ENCODE measurements around the gene CYTH1. TPM values are rescaled to one million over a fixed set of nuclear protein-coding genes. Genes with fewer than 3 reads are reported as not detected.

Gene CYTH1
- total and polyA plus RNA-seq, 2 donors (not counting 1 experiment from before 2014, with no cell fraction given), result 255 to 353 TPM

GRCh38 chr17:78683408-78683961 is 98.6 kb downstream of the CYTH1 start:
- 86% methylated on average over 1 of the region's 5 CpGs for WGBS (ENCODE audit: insufficient coverage)
- Mint-ChIP-seq H3K27ac (peak overlapping the region; percentile 2), H3K27me3 (no peaks in the 10 kb centered on the region), H3K9me3 (ENCODE audit: insufficient read depth) (no peaks in the 10 kb centered on the region), H3K4me3 (no peak overlapping the region), H3K4me1 (peaks cover 2% of the 10 kb centered on the region)
- peaks cover 56% of the 10 kb centered on the region for H4K20me1 ChIP-seq (ENCODE audit: control insufficient read depth, insufficient read depth, low read length, poor library complexity, severe bottlenecking)
- no peaks in the 10 kb centered on the region for H3K9me3 ChIP-seq (ENCODE audit: control extremely low read depth in 1 of 3, control insufficient read depth in 2 of 3, insufficient read depth in 1 of 3, low read length in 2 of 3)
- TF ChIP-seq, protein P1, sequence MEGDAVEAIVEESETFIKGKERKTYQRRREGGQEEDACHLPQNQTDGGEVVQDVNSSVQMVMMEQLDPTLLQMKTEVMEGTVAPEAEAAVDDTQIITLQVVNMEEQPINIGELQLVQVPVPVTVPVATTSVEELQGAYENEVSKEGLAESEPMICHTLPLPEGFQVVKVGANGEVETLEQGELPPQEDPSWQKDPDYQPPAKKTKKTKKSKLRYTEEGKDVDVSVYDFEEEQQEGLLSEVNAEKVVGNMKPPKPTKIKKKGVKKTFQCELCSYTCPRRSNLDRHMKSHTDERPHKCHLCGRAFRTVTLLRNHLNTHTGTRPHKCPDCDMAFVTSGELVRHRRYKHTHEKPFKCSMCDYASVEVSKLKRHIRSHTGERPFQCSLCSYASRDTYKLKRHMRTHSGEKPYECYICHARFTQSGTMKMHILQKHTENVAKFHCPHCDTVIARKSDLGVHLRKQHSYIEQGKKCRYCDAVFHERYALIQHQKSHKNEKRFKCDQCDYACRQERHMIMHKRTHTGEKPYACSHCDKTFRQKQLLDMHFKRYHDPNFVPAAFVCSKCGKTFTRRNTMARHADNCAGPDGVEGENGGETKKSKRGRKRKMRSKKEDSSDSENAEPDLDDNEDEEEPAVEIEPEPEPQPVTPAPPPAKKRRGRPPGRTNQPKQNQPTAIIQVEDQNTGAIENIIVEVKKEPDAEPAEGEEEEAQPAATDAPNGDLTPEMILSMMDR (IDR thresholded peaks at IDR 0.05), result no peak
- TF ChIP-seq EZH2 (IDR thresholded peaks at IDR 0.05; ENCODE audit: borderline replicate concordance, insufficient read depth, low read depth, low read length, poor library complexity, severe bottlenecking), result no peak
- intact Hi-C loops (cut with micrococcal nuclease), result no loop called here
- peaks cover 32% of the 10 kb centered on the region for H3K79me2 ChIP-seq (ENCODE audit: control insufficient read depth, insufficient read depth, low read length)
- ATAC-seq (ENCODE audit: low read depth), result no peak
- no peak overlapping the region for H3K27ac ChIP-seq (ENCODE audit: low read length in 2 of 2)
- H3K4me1 ChIP-seq (ENCODE audit: control insufficient read depth in 2 of 2, insufficient read depth in 2 of 2, low read length in 2 of 2), result no peaks in the 10 kb centered on the region
- H3K9ac ChIP-seq (ENCODE audit: low read length), result no peak overlapping the region
- DNase-seq, result no peak
- CTCF ChIA-PET, result interaction anchor here (1.0 kb wide), 1 partner anchor 116 kb away, joined by 3 read pairs; no protein-coding TSS in a partner anchor
- peaks cover 17 to 88% of the 10 kb centered on the region in 2 experiments for H3K36me3 ChIP-seq (replicated peaks in 1 of 2; ENCODE audit: control extremely low read depth in 1 of 2, control insufficient read depth in 1 of 2, extremely low read depth in 1 of 2, insufficient read depth in 2 of 2, low read length in 1 of 2)
- POLR2A ChIA-PET, result interaction anchor here (1.2 kb wide), 1 partner anchor 17 kb away, joined by 3 read pairs; no protein-coding TSS in a partner anchor
- H3K4me2 ChIP-seq (replicated peaks; ENCODE audit: low read depth, low read length, poor library complexity, severe bottlenecking), result no peak overlapping the region
- H3K4me3 ChIP-seq (ENCODE audit: control extremely low read depth in 1 of 5, extremely low read depth in 1 of 5, insufficient read depth in 1 of 5, low read depth in 2 of 5, low read length in 4 of 5), result no peak overlapping the region
- H2AFZ ChIP-seq (ENCODE audit: insufficient read depth, low read depth, low read length, poor library complexity, severe bottlenecking), result no peak overlapping the region
- no peaks in the 10 kb centered on the region for H3K27me3 ChIP-seq (replicated peaks in 1 of 4; ENCODE audit: control extremely low read depth in 1 of 4, control insufficient read depth in 3 of 4, insufficient read depth in 4 of 4, low read length in 3 of 4)

- H3K27ac Mint-ChIP-seq, result peak overlapping the region; percentile 20
- no peaks in the 10 kb centered on the region for H3K27me3 Mint-ChIP-seq
- H3K4me3 ChIP-seq (ENCODE audit: control extremely low read depth in 1 of 5, extremely low read depth in 1 of 5, insufficient read depth in 1 of 5, low read depth in 2 of 5, low read length in 4 of 5), result no peak overlapping the region
- H3K27ac ChIP-seq (ENCODE audit: low read length in 2 of 2), result no peak overlapping the region
- no peak overlapping the region for H3K9ac ChIP-seq (ENCODE audit: low read length)
- no peak overlapping the region for H3K4me2 ChIP-seq (replicated peaks; ENCODE audit: low read depth, low read length, poor library complexity, severe bottlenecking)
- ChIA-PET POLR2A (interaction anchor here (0.7 kb wide), 1 partner anchor 17 kb away, joined by 3 read pairs; no protein-coding TSS in a partner anchor), CTCF (no interaction called here)
- no peak overlapping the region for H3K4me3 Mint-ChIP-seq
- H4K20me1 ChIP-seq (ENCODE audit: control insufficient read depth, insufficient read depth, low read length, poor library complexity, severe bottlenecking), result peaks cover 57% of the 10 kb centered on the region
- no peak for ATAC-seq (ENCODE audit: low read depth)
- no peak for TF ChIP-seq EZH2 (IDR thresholded peaks at IDR 0.05; ENCODE audit: borderline replicate concordance, insufficient read depth, low read depth, low read length, poor library complexity, severe bottlenecking)
- TF ChIP-seq, protein P1 (IDR thresholded peaks at IDR 0.05), result no peak
- no peaks in the 10 kb centered on the region for H3K4me1 ChIP-seq (ENCODE audit: control insufficient read depth in 2 of 2, insufficient read depth in 2 of 2, low read length in 2 of 2)
- intact Hi-C loops (cut with micrococcal nuclease), result no loop called here
- no peaks in the 10 kb centered on the region for H3K9me3 Mint-ChIP-seq (ENCODE audit: insufficient read depth)
- H2AFZ ChIP-seq (ENCODE audit: insufficient read depth, low read depth, low read length, poor library complexity, severe bottlenecking), result no peak overlapping the region
- peaks cover 32% of the 10 kb centered on the region for H3K79me2 ChIP-seq (ENCODE audit: control insufficient read depth, insufficient read depth, low read length)
- peaks cover 9 to 88% of the 10 kb centered on the region in 2 experiments for H3K36me3 ChIP-seq (replicated peaks in 1 of 2; ENCODE audit: control extremely low read depth in 1 of 2, control insufficient read depth in 1 of 2, extremely low read depth in 1 of 2, insufficient read depth in 2 of 2, low read length in 1 of 2)
- no peak for DNase-seq
- H3K9me3 ChIP-seq (ENCODE audit: control extremely low read depth in 1 of 3, control insufficient read depth in 2 of 3, insufficient read depth in 1 of 3, low read length in 2 of 3), result no peaks in the 10 kb centered on the region
- H3K27me3 ChIP-seq (replicated peaks in 1 of 4; ENCODE audit: control extremely low read depth in 1 of 4, control insufficient read depth in 3 of 4, insufficient read depth in 4 of 4, low read length in 3 of 4), result no peaks in the 10 kb centered on the region
- WGBS (ENCODE audit: insufficient coverage), result 94% methylated on average over 2 of the region's 2 CpGs
- H3K4me1 Mint-ChIP-seq, result peaks cover 2% of the 10 kb centered on the region
Observed at GRCh38 chr17:78682363-78682762, 99.7 kb downstream of the CYTH1 start.

Data from B cell (primary cell).